Astrocyte (in vitro differentiated cells and primary cell): ENCODE data around the gene COMT.

Experiments
- CTCF ChIP-seq: IDR thresholded peaks from 2 replicates; pipeline ENCODE4 v1.5.1; 2011; ENCODE audit warnings: low read depth, mild to moderate bottlenecking, inconsistent platforms, low read length, moderate library complexity; ENCODE audit not compliant: insufficient read depth
- EZH2 ChIP-seq: IDR thresholded peaks from 2 replicates; pipeline ENCODE4 v1.6.1; 2012; ENCODE audit warnings: mild to moderate bottlenecking, low read length, inconsistent platforms; ENCODE audit not compliant: insufficient read depth

GRCh38 chr22:19936513-19936912 is 5.1 kb upstream of the COMT start:
- TF ChIP-seq CTCF (no peak), EZH2 (no peak)
